DOHH2 (cell line): ENCODE data around the gene AUTS2.

ENCODE experiments used
- H3F3A ChIP-seq: fragments of 200-600 bp; sonication (generic), shearing (Covaris generic); 2 replicates; pipeline ENCODE4 v1.6.0; 2016; ENCODE audit warnings: antibody characterized with exemption, mild to moderate bottlenecking; ENCODE audit not compliant: control insufficient read depth, insufficient read depth
- H3K27ac ChIP-seq: fragments of 200-600 bp; sonication (generic); 2 replicates; pipeline ENCODE4 v1.5.1; 2014; ENCODE audit warnings: low read depth, mild to moderate bottlenecking, low read length, moderate library complexity
- H3K27me3 ChIP-seq: fragments of 200-600 bp; sonication (generic); 2 replicates; pipeline ENCODE4 v1.6.1; 2014; ENCODE audit warnings: mild to moderate bottlenecking, low read length, mixed read lengths; ENCODE audit not compliant: control insufficient read depth
- H3K36me3 ChIP-seq: fragments of 200-600 bp; sonication (generic); 2 replicates; pipeline ENCODE4 v1.6.1; 2014; ENCODE audit warnings: mild to moderate bottlenecking, low read length, moderate library complexity, mixed read lengths; ENCODE audit not compliant: control insufficient read depth
- H3K4me1 ChIP-seq: fragments of 200-600 bp; sonication (generic); 2 replicates; pipeline ENCODE4 v1.6.1; 2014; ENCODE audit warnings: mild to moderate bottlenecking, low read length, mixed read lengths; ENCODE audit not compliant: control insufficient read depth
- H3K4me2 ChIP-seq: fragments of 200-600 bp; sonication (generic); 2 replicates; pipeline ENCODE4 v1.6.0; 2014; ENCODE audit warnings: mild to moderate bottlenecking, low read length, moderate library complexity
- H3K4me3 ChIP-seq: fragments of 200-600 bp; sonication (generic); 2 replicates; pipeline ENCODE4 v1.5.1; 2014; ENCODE audit warnings: mild to moderate bottlenecking, low read length, mixed read lengths
- H3K79me2 ChIP-seq: fragments of 200-600 bp; sonication (generic); 2 replicates; pipeline ENCODE4 v1.6.1; 2014; ENCODE audit warnings: mild to moderate bottlenecking, low read length, mixed read lengths; ENCODE audit not compliant: control insufficient read depth
- H3K9me2 ChIP-seq: fragments of 200-600 bp; sonication (generic); replicated peaks from 2 replicates; pipeline ENCODE4 v1.6.1; 2014; ENCODE audit warnings: mild to moderate bottlenecking, low read length, mixed read lengths; ENCODE audit not compliant: control insufficient read depth
- H3K9me3 ChIP-seq: fragments of 200-600 bp; sonication (generic); 2 replicates; pipeline ENCODE4 v1.6.1; 2014; ENCODE audit warnings: antibody characterized with exemption, low read length, mixed read lengths; ENCODE audit not compliant: control insufficient read depth, insufficient read depth
- H4K20me1 ChIP-seq: fragments of 200-600 bp; sonication (generic); 2 replicates; pipeline ENCODE4 v1.6.0; 2014; ENCODE audit warnings: low read depth, mild to moderate bottlenecking, antibody characterized with exemption, low read length, moderate library complexity; ENCODE audit not compliant: control insufficient read depth, insufficient read depth
- EZH2phosphoT487 ChIP-seq: fragments of 200-600 bp; sonication (generic); IDR thresholded peaks from 2 replicates; pipeline ENCODE4 v1.6.1; 2017; ENCODE audit warnings: borderline replicate concordance, mild to moderate bottlenecking, antibody characterized with exemption, low read length, moderate library complexity, mixed read lengths
- TF ChIP-seq, protein P1 (sequence below): fragments of 200-600 bp; sonication (generic); IDR thresholded peaks from one replicate; pipeline ENCODE4 v1.5.1; 2014; ENCODE audit warnings: antibody characterized with exemption, mild to moderate bottlenecking, low read depth, low read length; ENCODE audit not compliant: poor library complexity, severe bottlenecking

Gene AUTS2

DNA sequence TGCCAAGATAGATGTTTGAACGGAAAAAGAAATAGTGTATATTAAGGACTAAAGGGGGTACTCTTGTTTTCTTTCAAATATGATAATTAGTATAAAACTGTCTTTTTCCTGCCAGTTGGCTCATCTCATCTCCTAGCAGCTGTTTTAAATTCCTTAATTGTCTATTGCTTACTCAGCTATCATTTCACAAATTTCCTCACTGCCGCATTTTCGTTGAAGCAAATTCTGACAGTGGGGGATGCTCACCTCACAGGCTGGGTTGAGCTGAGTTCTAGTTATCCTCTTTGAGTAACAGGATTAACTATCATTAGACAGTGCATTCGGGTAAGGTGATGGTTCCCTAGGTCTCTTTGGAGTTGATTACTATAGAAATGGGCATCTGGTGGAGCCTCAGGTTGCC, 592.0 kb downstream of the AUTS2 start:
- H3F3A ChIP-seq, result no peaks in the 10 kb centered on the region
- no peak overlapping the region for H3K27ac ChIP-seq
- peaks cover 12% of the 10 kb centered on the region for H3K4me1 ChIP-seq
- H3K79me2 ChIP-seq, result no peaks in the 10 kb centered on the region
- H3K27me3 ChIP-seq, result no peaks in the 10 kb centered on the region
- no peak overlapping the region for H3K4me3 ChIP-seq
- H3K9me2 ChIP-seq, result no peaks in the 10 kb centered on the region
- H4K20me1 ChIP-seq, result no peaks in the 10 kb centered on the region
- TF ChIP-seq, protein P1, sequence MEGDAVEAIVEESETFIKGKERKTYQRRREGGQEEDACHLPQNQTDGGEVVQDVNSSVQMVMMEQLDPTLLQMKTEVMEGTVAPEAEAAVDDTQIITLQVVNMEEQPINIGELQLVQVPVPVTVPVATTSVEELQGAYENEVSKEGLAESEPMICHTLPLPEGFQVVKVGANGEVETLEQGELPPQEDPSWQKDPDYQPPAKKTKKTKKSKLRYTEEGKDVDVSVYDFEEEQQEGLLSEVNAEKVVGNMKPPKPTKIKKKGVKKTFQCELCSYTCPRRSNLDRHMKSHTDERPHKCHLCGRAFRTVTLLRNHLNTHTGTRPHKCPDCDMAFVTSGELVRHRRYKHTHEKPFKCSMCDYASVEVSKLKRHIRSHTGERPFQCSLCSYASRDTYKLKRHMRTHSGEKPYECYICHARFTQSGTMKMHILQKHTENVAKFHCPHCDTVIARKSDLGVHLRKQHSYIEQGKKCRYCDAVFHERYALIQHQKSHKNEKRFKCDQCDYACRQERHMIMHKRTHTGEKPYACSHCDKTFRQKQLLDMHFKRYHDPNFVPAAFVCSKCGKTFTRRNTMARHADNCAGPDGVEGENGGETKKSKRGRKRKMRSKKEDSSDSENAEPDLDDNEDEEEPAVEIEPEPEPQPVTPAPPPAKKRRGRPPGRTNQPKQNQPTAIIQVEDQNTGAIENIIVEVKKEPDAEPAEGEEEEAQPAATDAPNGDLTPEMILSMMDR, result no peak
- TF ChIP-seq EZH2phosphoT487, result no peak
- no peak overlapping the region for H3K4me2 ChIP-seq
- H3K36me3 ChIP-seq, result no peaks in the 10 kb centered on the region
- H3K9me3 ChIP-seq, result no peaks in the 10 kb centered on the region

DNA sequence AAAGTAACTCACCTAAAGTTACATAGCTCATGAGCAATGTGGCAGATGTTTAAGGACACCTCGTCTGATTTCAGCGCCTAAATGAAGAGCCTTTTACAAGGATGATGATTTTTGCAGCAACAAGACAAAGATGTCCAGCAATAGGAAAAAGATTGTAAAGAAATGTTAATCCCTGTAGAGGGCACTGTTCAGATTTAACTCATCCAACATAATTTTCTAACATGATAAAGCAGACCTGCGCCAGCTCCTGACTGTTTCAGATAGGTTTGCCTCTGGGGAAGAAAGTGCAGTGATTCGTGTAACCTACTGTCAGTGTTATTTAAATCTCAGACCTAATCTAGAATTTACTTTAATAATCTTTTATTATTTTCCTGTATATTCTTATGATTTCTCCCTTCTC, 595.2 kb downstream of the AUTS2 start:
- Histone ChIP-seq H4K20me1 (no peaks in the 10 kb centered on the region), H3F3A (no peaks in the 10 kb centered on the region), H3K9me2 (no peaks in the 10 kb centered on the region), H3K36me3 (no peaks in the 10 kb centered on the region; the same call in 1 of the 2 replicates), H3K79me2 (no peaks in the 10 kb centered on the region), H3K4me1 (peaks cover 12% of the 10 kb centered on the region), H3K9me3 (no peaks in the 10 kb centered on the region), H3K27me3 (no peaks in the 10 kb centered on the region), H3K4me2 (peak overlapping the region; percentile 25; the same call in 1 of the 2 replicates), H3K4me3 (no peak overlapping the region), H3K27ac (no peak overlapping the region)
- TF ChIP-seq, protein P1, result peak; percentile 72
- no peak for TF ChIP-seq EZH2phosphoT487

- Histone ChIP-seq H3K4me1 (no peaks in the 10 kb centered on the region), H3K36me3 (no peaks in the 10 kb centered on the region), H3K79me2 (no peaks in the 10 kb centered on the region), H3K27me3 (no peaks in the 10 kb centered on the region), H4K20me1 (no peaks in the 10 kb centered on the region), H3F3A (no peaks in the 10 kb centered on the region), H3K9me3 (no peaks in the 10 kb centered on the region), H3K9me2 (no peaks in the 10 kb centered on the region), H3K27ac (no peak overlapping the region), H3K4me3 (no peak overlapping the region), H3K4me2 (no peak overlapping the region)
- TF ChIP-seq, protein P1, result no peak
- TF ChIP-seq EZH2phosphoT487, result no peak
These were observed 610.2 kb downstream of the AUTS2 start for GRCh38 chr7:70208236-70209063.
